ENCODE data around the gene IPO5.
"Not testable (repeated sequence)": the region's sequence is repeated elsewhere in the genome, so short reads cannot be mapped to it uniquely, and the experiment has no call there.

IPO5 gene

GRCh38 chr13:97949316-97949715 is 4.2 kb upstream of the IPO5 start:
- DNase-seq (ENCODE audit: low read depth in 2 of 2) = not testable (repeated sequence)

DNA sequence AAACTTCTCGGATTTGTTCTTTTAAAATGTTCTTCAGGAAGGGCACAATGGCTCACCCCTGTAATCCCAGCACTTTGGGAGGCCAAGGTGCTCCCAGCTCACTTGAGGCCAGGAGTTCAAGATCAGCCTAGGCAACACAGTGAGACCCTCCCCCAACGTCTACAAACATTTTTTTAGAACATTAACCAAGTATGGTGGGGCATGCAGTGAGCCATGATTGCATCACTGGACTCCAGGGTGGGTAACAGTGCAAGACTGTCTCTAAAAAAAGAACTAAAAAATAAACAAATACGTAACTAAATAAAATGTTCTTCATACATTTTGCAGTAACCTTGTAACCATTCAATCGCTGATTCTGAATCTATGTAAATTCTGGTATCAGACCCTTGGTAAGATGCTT is 2.1 kb upstream of the IPO5 start:
- no peak for DNase-seq (ENCODE audit: low read depth in 2 of 2)

DNA sequence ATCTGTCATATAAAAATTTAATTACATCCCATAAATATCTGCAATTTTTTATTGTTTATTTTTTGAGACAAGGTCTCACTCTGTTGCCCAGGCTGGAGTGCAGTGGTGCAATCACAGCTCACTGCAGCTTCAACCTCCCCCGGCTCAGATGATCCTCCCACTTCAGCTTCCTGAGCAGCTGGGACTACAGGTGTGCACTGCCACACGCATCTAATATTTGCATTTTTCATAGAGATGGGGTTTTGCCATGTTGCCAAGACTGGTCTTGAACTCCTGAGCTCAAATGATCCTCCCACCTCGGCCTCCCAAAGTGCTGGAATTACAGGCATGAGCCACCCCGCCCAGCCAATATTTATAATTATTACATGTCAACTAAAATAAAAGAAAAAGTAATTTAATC is 644 bp upstream of the IPO5 start:
- DNase-seq (ENCODE audit: low read depth in 2 of 2) = not testable (repeated sequence)

- no peak for DNase-seq (ENCODE audit: low read depth in 2 of 2)
Observed at GRCh38 chr13:97961340-97961739, 7.9 kb downstream of the IPO5 start.

GRCh38 chr13:97962887-97963286 is 9.4 kb downstream of the IPO5 start:
- no peak for DNase-seq (ENCODE audit: low read depth in 2 of 2)

DNA sequence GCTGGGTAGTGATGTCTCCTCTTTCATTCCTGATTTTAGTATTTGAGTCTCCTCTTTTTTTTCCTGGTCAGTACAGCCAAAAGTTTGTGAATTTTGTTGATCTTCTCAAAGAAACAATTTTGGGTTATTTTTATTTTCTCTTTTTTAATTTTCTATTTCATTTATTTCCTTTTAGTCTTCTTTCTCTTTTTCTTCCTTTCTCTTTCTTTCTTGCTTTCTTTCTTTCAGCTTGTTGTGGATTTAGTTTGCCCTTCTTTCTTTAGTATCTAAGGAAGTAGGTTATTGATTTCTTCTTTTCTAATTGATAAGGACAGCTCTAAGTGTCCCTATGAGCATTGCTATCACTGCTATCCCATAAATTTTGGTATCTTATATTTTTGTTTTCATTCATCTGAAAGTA is 13.8 kb downstream of the IPO5 start:
- DNase-seq (ENCODE audit: low read depth in 2 of 2) = no peak

DNA sequence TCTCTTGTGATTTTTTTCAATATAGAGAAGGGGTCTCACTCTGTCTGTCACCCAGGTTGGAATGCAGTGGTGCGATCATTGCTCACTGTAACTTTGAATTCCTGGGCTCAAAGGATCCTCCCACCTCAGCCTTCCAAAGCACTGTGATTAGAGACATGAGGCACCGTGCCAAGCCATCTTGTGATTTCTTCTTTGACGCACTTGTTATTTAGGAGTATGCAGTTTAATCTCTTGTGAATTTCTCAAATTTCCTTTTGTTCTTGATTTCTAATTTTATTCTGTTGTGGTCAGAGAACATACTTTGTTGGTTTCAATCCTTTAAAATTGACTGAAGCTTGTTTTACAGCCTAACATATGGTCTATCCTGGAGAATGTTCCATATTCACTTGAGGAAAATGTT is 14.5 kb downstream of the IPO5 start:
- no peak for DNase-seq (ENCODE audit: low read depth in 2 of 2)

- DNase-seq (ENCODE audit: low read depth in 2 of 2) = no peak
Observed at GRCh38 chr13:97971519-97971918, 18.0 kb downstream of the IPO5 start.

DNA sequence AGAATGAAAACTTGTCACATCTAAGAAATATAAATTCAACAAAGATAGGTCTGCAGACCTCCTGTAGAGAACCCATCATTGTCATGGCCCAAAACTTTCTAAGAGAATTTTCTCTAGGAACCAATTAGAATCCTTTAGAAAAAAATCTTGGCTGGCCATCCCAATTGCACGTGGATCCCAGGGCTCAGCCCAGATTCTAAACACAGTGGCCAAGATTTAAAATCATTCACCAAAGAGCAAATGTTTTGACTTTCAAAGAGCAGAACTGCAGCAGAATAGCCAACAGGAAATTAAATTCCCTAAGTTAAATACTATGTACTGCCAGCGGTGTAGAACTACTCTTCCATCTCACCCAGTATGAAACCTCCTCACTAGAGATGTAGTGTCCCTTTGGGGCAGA is 21.3 kb downstream of the IPO5 start:
- DNase-seq (ENCODE audit: low read depth in 2 of 2) = no peak

- DNase-seq (ENCODE audit: low read depth in 2 of 2) = no peak
Observed at GRCh38 chr13:97975280-97975847, 21.9 kb downstream of the IPO5 start.

DNA sequence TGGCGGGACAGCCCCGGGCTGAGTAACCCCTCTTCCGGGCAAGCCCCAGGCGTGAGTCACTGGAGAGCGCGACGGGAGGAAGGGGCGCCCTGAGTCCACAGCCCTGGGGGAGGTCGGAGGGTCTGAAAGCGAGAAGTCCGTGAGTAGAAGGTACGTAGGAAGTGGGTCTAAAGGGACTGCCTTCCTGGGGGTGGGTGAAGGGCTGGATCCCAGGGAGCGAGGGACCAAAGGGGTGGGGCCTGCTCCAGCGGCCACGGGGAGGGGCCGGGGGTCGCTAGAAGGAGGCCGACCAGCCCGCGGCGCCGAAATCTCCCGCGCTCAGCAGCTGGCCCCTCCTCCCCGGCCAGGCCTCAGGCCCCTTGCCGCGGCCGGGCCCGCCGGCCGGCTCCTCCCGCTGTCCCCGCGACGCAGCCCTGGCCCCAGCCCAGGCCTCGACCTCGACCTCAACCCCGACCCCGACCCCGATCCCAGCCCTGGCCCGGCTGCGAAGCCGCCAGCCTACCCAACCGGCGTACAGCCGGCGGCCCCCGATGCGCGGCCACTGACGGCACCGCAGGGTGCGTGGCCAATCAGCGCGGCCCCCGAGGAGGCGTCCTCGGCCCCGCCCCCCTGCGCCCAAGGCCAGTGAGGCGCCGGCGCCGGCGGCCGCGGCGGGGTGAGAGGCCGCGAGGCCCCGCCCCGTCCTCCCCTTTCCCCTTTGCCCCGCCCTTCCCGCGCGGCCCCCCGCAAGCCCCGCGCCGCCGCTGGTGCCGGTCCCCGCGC is 22.6 kb downstream of the IPO5 start:
- peak; percentile 84 to 87 for DNase-seq (ENCODE audit: low read depth in 2 of 2)

DNA sequence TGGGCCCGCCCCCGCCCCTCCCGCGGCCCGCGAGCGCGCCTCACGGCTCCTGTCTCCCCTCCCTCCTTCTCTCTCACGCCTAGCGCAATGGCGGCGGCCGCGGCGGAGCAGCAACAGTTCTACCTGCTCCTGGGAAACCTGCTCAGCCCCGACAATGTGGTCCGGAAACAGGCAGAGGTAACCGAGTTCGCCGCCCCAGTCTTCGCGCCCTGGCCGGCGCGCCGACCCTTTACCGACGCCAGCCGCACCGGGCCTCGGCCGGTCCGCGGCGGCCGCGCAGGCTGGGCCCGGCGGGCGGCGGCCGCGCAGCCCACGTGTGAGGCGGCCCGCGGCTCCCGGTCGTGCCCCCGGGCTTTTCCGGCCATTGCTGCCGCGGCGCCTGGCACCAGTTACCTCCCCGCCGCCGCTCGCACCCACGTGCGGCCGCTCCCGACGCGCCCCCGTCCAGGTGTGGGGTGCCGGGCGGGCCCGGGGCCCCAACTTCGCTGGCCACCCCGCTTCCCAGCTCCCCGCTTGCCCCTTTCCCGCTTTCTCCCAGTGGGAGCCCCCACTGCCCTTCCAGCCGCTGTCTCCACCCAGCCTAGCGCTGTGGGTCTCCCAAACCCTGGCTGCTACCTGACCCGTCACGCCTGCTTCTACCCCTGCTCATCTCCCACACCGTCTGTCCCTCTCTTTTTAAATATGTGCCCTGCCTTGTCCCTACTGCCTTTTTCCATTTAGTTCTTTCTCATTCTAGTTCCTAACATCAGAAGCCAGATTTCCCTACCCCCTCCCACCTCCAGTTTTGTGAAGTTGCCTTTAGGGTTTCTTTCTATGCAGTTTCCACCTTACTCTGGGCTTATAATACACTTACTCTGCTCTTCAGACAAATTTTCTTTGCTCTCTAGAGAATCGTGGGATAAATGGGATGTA is 23.4 kb downstream of the IPO5 start:
- DNase-seq (ENCODE audit: low read depth in 2 of 2) = peak; percentile 1

DNA sequence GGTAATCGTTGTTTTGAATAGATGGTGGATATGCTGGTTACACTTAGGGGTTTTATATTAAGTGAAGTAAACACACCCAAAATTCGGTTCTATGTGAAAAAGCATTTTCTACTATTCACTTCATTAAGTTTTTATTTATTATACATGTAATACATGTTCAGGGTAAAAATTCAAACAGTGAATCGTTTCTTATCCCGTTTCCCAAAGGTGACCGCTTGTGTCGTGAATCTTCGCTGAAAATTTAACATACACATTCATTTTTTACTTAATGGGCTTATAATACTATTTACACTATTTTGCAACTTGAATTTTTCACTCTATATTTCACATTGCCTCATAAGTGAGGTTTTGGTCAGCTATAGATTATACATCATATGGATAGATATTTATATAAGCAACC is 24.5 kb downstream of the IPO5 start:
- DNase-seq (ENCODE audit: low read depth in 2 of 2) = no peak

- DNase-seq (ENCODE audit: low read depth in 2 of 2) = no peak
Observed at GRCh38 chr13:97978651-97979050, 25.2 kb downstream of the IPO5 start.

DNA sequence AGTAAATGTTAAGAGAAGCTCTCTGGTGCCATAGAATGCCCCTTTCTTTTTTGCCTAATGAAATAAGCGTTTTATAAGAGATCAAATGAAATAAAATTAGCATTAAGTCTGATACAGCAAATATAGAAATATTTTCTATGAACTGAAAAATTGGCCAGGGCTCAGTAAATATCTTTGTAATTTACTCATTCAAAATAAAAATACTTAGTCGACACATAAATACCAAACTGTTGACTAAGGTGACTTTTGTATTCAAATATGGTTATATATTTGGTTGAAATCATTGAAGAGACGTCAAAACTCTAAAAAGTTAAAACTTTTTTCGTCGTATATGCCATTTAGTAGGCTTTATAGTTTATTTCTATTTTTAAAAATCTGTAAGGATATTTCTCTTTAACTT is 25.6 kb downstream of the IPO5 start:
- no peak for DNase-seq (ENCODE audit: low read depth in 2 of 2)

GRCh38 chr13:97979556-97979955 is 26.1 kb downstream of the IPO5 start:
- DNase-seq (ENCODE audit: low read depth in 2 of 2) = no peak

- DNase-seq (ENCODE audit: low read depth in 2 of 2) = no peak
Observed at GRCh38 chr13:97982286-97982685, 28.8 kb downstream of the IPO5 start.

GRCh38 chr13:97986835-97987234 is 33.4 kb downstream of the IPO5 start:
- DNase-seq (ENCODE audit: low read depth in 2 of 2) = no peak

DNA sequence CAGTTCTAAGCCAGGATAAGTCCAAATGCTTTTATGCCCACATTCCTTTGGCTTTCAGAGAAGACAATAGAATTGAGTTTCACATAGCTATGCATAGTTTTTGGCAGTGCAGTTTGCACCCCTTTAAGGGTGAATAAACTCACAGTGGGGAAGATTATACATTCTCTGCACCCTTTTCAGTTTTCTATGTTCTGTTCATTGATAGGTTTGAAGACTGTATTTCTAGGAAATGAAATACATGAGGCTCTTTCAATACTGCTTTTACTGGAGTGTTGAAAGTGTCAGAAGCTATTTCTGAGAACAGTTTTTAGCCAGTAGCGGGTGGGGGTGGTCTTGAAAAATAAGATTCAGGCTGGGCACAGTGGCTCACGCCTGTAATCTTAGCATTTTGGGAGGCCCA is 46.2 kb downstream of the IPO5 start:
- DNase-seq (ENCODE audit: low read depth in 2 of 2) = no peak

DNA sequence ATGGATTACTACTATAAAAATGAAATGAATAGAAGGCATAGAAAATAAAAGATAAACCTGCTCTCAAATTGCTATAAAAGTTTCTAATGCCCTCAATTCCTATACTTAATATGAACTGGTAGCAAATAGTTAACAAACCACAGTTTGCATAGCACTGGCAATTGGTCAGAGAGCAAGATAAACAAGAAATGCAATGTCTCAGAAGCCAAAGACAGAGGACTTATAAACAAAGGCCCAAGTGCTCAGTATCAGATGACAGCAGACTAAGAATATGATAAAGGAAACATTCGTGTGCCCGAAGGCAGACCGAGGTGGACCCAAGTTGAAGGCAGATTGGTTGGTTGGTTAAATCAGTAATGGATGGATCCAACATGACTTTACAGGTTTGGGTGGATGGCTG is 50.6 kb downstream of the IPO5 start:
- DNase-seq (ENCODE audit: low read depth in 2 of 2) = no peak

GRCh38 chr13:98004997-98005396 is 51.5 kb downstream of the IPO5 start:
- not testable (repeated sequence) for DNase-seq (ENCODE audit: low read depth in 2 of 2)

- DNase-seq (ENCODE audit: low read depth in 2 of 2) = no peak
Observed at GRCh38 chr13:98007001-98007400, 53.5 kb downstream of the IPO5 start.

GRCh38 chr13:98013241-98013640 is 59.8 kb downstream of the IPO5 start:
- DNase-seq (ENCODE audit: low read depth in 2 of 2) = no peak

Data from activated CD4-positive, alpha-beta T cell treated with anti-CD3 and anti-CD28 coated beads for 24 hours (primary cell).